ENCODE data around the gene HNRNPC. TPM values are rescaled to one million over a fixed set of nuclear protein-coding genes. Genes with fewer than 3 reads are reported as not detected.
"Not testable (repeated sequence)": the region's sequence is repeated elsewhere in the genome, so short reads cannot be mapped to it uniquely, and the experiment has no call there.

The HNRNPC gene
- total RNA-seq, 2 donors from 2014 or later: 1,220 to 1,492 TPM

- Mint-ChIP-seq H3K4me3 (peak overlapping the region; percentile 97 to 98), H3K4me1 (ENCODE audit: low read depth) (peaks cover 79% of the 10 kb centered on the region), H3K27me3 (ENCODE audit: low read depth) (no peaks in the 10 kb centered on the region), H3K36me3 (ENCODE audit: insufficient read depth in 2 of 2) (peaks cover 43 to 73% of the 10 kb centered on the region in 2 donors), H3K27ac (peak overlapping the region; percentile 100), H3K9me3 (no peaks in the 10 kb centered on the region)
- ATAC-seq (replicated peaks in 1 of 2) (peak; percentile 68), DNase-seq (no peak)
Observed at GRCh38 chr14:21264025-21264801, 5.0 kb downstream of the HNRNPC start.

DNA sequence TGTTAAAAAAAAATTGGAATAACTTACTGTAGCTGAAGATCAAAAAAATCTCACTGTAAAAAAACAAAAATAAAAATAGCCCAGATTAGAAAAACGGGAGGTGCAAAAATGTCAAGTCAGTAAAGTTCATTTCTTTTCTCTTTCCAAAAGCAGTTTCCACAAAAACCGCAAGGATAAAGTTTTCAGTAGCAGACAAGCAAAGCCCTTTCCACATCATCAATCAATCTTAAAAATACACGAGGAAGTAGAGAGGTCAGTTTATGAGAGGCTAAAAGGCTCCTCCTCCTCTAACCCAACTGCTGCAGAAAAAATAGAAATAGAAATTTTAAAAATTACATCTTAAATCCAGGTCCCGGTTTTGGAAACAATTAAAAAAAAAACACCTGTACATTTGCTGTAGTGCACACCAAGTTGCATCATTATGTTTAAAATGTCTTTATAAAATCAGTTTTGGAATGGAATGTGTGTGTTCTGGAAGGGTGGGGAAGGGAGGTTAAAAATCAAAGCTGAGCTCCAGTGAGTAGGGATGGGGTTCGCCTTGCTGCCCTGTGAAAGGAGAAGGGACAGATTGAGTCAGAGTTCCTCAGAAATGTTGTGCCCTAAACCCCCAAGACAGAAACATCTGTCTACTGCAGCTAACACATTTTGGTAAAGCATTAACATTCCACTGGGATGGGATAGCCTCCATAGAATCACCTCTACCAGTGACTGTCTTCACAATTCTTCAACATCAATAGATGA is 5.8 kb downstream of the HNRNPC start:
- H3K27me3 Mint-ChIP-seq (ENCODE audit: low read depth): no peaks in the 10 kb centered on the region
- peaks cover 86% of the 10 kb centered on the region for H3K4me1 Mint-ChIP-seq (ENCODE audit: low read depth)
- H3K36me3 Mint-ChIP-seq (ENCODE audit: insufficient read depth in 2 of 2): peaks cover 44 to 79% of the 10 kb centered on the region in 2 donors
- no peaks in the 10 kb centered on the region for H3K9me3 Mint-ChIP-seq
- peak; percentile 25 to 28 for ATAC-seq (replicated peaks in 1 of 2)
- H3K27ac Mint-ChIP-seq: peak overlapping the region; percentile 100
- peak overlapping the region; percentile 97 to 98 for H3K4me3 Mint-ChIP-seq
- peak in 1 of 2 donors; percentile 32 for DNase-seq

DNA sequence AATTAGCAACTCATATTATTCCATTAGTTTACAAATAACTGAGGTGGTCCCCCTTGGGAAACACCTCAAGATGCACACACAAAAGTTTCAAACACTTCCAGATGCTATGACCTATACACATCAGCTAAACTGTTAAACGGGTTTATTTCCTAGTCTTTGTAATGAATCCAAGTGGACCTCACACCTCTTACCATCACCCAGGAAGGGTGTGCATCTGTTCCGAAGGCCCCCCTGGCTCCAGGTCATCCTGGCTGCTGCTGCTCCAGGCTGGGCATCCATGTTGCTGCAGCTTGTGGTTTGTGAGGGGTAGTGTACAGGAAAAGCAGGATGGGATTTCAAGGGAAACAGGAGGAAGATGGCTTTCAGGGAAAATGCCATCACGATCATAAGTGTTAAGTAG is 6.8 kb downstream of the HNRNPC start:
- Mint-ChIP-seq H3K4me3 (peak overlapping the region; percentile 97 to 98), H3K27me3 (ENCODE audit: low read depth) (no peaks in the 10 kb centered on the region), H3K4me1 (ENCODE audit: low read depth) (peaks cover 96% of the 10 kb centered on the region), H3K9me3 (no peaks in the 10 kb centered on the region), H3K36me3 (ENCODE audit: insufficient read depth in 2 of 2) (peaks cover 36 to 75% of the 10 kb centered on the region in 2 donors), H3K27ac (peak overlapping the region; percentile 100)
- DNase-seq (no peak), ATAC-seq (replicated peaks in 1 of 2) (no peak)

GRCh38 chr14:21261824-21262223 is 7.4 kb downstream of the HNRNPC start:
- DNase-seq (no peak), ATAC-seq (replicated peaks in 1 of 2) (no peak)
- Mint-ChIP-seq H3K4me1 (ENCODE audit: low read depth) (peaks cover 96% of the 10 kb centered on the region), H3K36me3 (ENCODE audit: insufficient read depth in 2 of 2) (peaks cover 38 to 75% of the 10 kb centered on the region in 2 donors), H3K4me3 (peak overlapping the region; percentile 97 to 98), H3K27ac (peak overlapping the region; percentile 100), H3K9me3 (no peaks in the 10 kb centered on the region), H3K27me3 (ENCODE audit: low read depth) (no peaks in the 10 kb centered on the region)

GRCh38 chr14:21258889-21259787 is 10.1 kb downstream of the HNRNPC start:
- H3K9me3 Mint-ChIP-seq: no peaks in the 10 kb centered on the region
- H3K4me1 Mint-ChIP-seq (ENCODE audit: low read depth): peaks cover 94% of the 10 kb centered on the region
- no peak for DNase-seq
- H3K27me3 Mint-ChIP-seq (ENCODE audit: low read depth): no peaks in the 10 kb centered on the region
- peak in 1 of 2 donors; percentile 1 for ATAC-seq (replicated peaks in 1 of 2)
- peak overlapping the region; percentile 81 to 91 for H3K4me3 Mint-ChIP-seq
- H3K36me3 Mint-ChIP-seq (ENCODE audit: insufficient read depth in 2 of 2): peaks cover 40 to 68% of the 10 kb centered on the region in 2 donors
- peak overlapping the region; percentile 86 for H3K27ac Mint-ChIP-seq

DNA sequence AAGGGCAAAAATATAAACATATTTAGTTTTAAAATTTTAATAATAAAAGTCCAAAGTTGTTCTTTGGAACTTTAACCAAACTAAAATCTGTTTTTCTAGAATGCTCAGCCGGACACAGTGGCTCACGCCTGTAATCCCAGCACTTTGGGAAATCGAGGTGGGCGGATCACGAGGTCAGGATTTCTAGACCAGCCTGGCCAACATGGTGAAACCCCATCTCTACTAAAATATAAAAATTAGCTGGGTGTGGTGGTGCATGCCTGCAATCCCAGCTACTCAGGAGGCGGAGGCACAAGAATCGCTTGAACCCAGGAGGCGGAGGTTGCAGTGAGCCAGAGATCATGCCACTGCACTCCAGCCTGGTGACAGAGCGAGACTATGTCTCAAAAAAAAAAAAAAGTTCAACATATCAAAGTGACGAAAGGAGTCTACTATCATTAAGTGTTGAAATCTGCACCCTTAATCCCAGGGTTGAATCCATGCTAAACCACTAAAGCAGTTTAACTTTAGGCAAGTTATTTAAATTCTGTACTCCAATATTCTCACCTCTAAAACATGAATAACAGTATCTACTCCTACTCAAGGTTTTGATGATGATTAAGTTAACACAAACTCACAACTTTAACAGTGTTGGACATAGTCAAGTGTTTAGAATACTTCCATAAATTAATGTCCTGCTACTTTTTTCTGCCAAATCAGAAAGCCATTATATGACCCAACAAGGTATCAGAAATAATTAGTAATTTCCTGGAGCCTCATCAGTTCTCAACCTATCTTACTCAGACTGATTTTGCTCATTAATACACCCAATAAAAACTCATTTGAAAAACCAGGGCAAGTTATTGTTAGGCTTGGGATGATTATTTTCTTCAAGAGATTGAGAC is 11.0 kb downstream of the HNRNPC start:
- peak overlapping the region; percentile 86 for H3K27ac Mint-ChIP-seq
- DNase-seq (no peak), ATAC-seq (replicated peaks in 1 of 2) (peak; percentile 12 to 22)
- H3K27me3 Mint-ChIP-seq (ENCODE audit: low read depth): no peaks in the 10 kb centered on the region
- peaks cover 36 to 65% of the 10 kb centered on the region in 2 donors for H3K36me3 Mint-ChIP-seq (ENCODE audit: insufficient read depth in 2 of 2)
- peaks cover 93% of the 10 kb centered on the region for H3K4me1 Mint-ChIP-seq (ENCODE audit: low read depth)
- H3K4me3 Mint-ChIP-seq: peak overlapping the region; percentile 81 to 91
- H3K9me3 Mint-ChIP-seq: no peaks in the 10 kb centered on the region

- DNase-seq (no peak), ATAC-seq (replicated peaks in 1 of 2) (peak; percentile 33 to 36)
- Mint-ChIP-seq H3K36me3 (ENCODE audit: insufficient read depth in 2 of 2) (peaks cover 29 to 62% of the 10 kb centered on the region in 2 donors), H3K9me3 (no peaks in the 10 kb centered on the region), H3K4me3 (peak overlapping the region; percentile 74 to 75), H3K4me1 (ENCODE audit: low read depth) (peaks cover 93% of the 10 kb centered on the region), H3K27ac (peak overlapping the region; percentile 82), H3K27me3 (ENCODE audit: low read depth) (no peaks in the 10 kb centered on the region)
Observed at GRCh38 chr14:21257394-21257909, 11.8 kb downstream of the HNRNPC start.

- Mint-ChIP-seq H3K27me3 (ENCODE audit: low read depth) (no peaks in the 10 kb centered on the region), H3K27ac (peak overlapping the region; percentile 82), H3K4me1 (ENCODE audit: low read depth) (peaks cover 93% of the 10 kb centered on the region), H3K9me3 (no peaks in the 10 kb centered on the region), H3K4me3 (peak overlapping the region; percentile 34 to 75), H3K36me3 (ENCODE audit: insufficient read depth in 2 of 2) (peaks cover 25 to 61% of the 10 kb centered on the region in 2 donors)
- DNase-seq (no peak), ATAC-seq (replicated peaks in 1 of 2) (peak in 1 of 2 donors; percentile 14)
Observed at GRCh38 chr14:21256539-21257393, 12.5 kb downstream of the HNRNPC start.

DNA sequence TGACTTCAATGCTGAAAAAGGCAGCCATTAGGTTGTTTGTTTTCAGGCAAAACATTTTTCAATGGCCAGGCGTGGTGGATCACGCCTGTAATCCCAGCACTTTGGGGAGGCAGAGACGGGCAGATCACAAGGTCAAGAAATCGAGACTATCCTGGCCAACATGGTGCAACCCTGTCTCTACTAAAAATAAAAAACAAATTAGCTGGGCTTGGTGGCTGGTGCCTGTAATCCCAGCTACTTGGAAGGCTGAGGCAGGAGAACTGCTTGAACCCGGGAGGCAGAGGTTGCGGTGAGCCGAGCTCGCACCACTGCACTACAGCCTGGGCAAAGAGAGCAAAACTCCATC is 13.2 kb downstream of the HNRNPC start:
- Mint-ChIP-seq H3K4me3 (peak overlapping the region; percentile 34 to 75), H3K4me1 (ENCODE audit: low read depth) (peaks cover 93% of the 10 kb centered on the region), H3K36me3 (ENCODE audit: insufficient read depth in 2 of 2) (peaks cover 23 to 66% of the 10 kb centered on the region in 2 donors), H3K27ac (peak overlapping the region; percentile 98)
- H3K27me3 Mint-ChIP-seq (ENCODE audit: low read depth); H3K9me3 Mint-ChIP-seq; DNase-seq: not testable (repeated sequence)
- ATAC-seq (replicated peaks in 1 of 2): peak in 1 of 2 donors; percentile 2

GRCh38 chr14:21255385-21256101 is 13.7 kb downstream of the HNRNPC start:
- H3K27me3 Mint-ChIP-seq (ENCODE audit: low read depth): no peaks in the 10 kb centered on the region

More at GRCh38 chr14:21255385-21256101, 13.7 kb downstream of the HNRNPC start:
- H3K27ac Mint-ChIP-seq: peak overlapping the region; percentile 98
- H3K9me3 Mint-ChIP-seq: no peaks in the 10 kb centered on the region
- peaks cover 94% of the 10 kb centered on the region for H3K4me1 Mint-ChIP-seq (ENCODE audit: low read depth)
- peaks cover 23 to 69% of the 10 kb centered on the region in 2 donors for H3K36me3 Mint-ChIP-seq (ENCODE audit: insufficient read depth in 2 of 2)
- H3K4me3 Mint-ChIP-seq: peak overlapping the region in 1 of 2 donors; percentile 75
- no peak for DNase-seq
- peak in 1 of 2 donors; percentile 21 for ATAC-seq (replicated peaks in 1 of 2)

Data from activated T-cell treated with anti-CD3 and anti-CD28 coated beads, Interleukin-2, amount 50 U/mL, for 72 hours (primary cell).